NB4 (cell line): ENCODE measurements around the gene TFCP2L1.

Experiments used
- DNase-seq: peaks from one replicate; pipeline ENCODE4 v3.0.0; 2010; ENCODE audit warnings: low read depth
- H3K4me3 ChIP-seq: one replicate; pipeline ENCODE4 v1.5.1; 2011; ENCODE audit warnings: mild to moderate bottlenecking, low read depth, low read length, moderate library complexity
- MYC ChIP-seq: IDR thresholded peaks from 2 replicates; pipeline ENCODE4 v1.6.1; 2011; ENCODE audit warnings: low read depth, low read length
- POLR2A ChIP-seq: IDR thresholded peaks from 2 replicates; pipeline ENCODE4 v1.6.1; 2011; ENCODE audit warnings: mild to moderate bottlenecking; ENCODE audit not compliant: insufficient read length; ENCODE audit errors: extremely low read depth
- TF ChIP-seq, protein P1 (sequence below): IDR thresholded peaks from one replicate; pipeline ENCODE4 v1.5.1; 2012; ENCODE audit warnings: low read depth, low read length
- TF ChIP-seq, protein P2 (sequence below): IDR thresholded peaks from 2 replicates; pipeline ENCODE4 v1.6.1; 2011; ENCODE audit warnings: low read depth, low read length

The TFCP2L1 gene

DNA sequence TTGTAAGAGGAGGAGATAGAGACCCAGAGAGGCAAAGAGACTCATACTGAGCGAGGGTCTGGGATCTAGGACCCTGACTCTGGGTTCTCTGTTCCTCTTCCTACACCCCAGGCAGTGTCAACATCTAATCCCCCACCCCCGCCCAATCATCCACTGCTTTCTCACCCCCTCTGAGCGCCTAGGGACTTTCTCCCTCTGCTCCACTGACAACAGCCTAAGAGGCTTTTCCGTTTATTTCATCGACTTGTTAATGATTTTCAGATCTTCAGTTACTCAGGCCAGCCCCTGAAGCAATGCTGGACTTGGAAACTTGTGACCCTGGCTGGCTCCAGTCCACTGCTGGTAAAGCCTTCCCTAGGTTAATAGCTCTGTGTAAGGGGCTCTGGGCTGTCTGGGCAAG lies 65.1 kb downstream of the TFCP2L1 start:
- H3K4me3 ChIP-seq = no peak overlapping the region
- TF ChIP-seq MYC (no peak), POLR2A (no peak)
- TF ChIP-seq, protein P1, sequence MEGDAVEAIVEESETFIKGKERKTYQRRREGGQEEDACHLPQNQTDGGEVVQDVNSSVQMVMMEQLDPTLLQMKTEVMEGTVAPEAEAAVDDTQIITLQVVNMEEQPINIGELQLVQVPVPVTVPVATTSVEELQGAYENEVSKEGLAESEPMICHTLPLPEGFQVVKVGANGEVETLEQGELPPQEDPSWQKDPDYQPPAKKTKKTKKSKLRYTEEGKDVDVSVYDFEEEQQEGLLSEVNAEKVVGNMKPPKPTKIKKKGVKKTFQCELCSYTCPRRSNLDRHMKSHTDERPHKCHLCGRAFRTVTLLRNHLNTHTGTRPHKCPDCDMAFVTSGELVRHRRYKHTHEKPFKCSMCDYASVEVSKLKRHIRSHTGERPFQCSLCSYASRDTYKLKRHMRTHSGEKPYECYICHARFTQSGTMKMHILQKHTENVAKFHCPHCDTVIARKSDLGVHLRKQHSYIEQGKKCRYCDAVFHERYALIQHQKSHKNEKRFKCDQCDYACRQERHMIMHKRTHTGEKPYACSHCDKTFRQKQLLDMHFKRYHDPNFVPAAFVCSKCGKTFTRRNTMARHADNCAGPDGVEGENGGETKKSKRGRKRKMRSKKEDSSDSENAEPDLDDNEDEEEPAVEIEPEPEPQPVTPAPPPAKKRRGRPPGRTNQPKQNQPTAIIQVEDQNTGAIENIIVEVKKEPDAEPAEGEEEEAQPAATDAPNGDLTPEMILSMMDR = no peak
- TF ChIP-seq, protein P2, sequence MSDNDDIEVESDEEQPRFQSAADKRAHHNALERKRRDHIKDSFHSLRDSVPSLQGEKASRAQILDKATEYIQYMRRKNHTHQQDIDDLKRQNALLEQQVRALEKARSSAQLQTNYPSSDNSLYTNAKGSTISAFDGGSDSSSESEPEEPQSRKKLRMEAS = no peak
- DNase-seq = no peak

DNA sequence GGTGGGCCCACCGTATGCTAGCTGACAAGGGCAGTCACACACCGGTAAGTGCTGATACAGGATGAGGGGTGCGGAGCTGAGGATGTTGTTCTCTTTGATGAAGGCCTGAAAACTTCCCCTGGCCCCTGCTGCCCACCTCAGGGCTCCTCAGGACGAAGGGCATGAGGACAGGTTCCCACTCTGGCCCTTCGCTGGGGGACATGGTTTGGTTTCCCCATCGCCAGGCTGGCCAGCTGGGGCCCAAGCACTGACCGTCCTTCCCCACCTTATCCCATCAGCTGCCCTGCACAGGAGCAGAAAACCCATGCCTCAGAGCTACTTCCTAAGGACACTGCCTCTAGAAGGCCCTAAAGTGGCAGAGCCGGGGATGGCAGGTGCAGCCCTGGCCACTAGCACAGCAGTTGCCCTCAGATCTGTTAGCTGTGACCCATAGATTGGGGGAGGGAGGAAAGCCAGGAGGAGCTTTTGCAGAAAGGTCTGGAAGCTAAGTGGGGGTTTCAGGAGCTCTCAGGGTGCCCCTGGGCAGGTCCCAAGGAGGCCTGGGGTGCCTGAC lies 66.5 kb downstream of the TFCP2L1 start:
- H3K4me3 ChIP-seq = no peak overlapping the region
- no peak for DNase-seq
- TF ChIP-seq, protein P2 = no peak
- TF ChIP-seq, protein P1 = no peak
- TF ChIP-seq POLR2A (no peak), MYC (no peak)

DNA sequence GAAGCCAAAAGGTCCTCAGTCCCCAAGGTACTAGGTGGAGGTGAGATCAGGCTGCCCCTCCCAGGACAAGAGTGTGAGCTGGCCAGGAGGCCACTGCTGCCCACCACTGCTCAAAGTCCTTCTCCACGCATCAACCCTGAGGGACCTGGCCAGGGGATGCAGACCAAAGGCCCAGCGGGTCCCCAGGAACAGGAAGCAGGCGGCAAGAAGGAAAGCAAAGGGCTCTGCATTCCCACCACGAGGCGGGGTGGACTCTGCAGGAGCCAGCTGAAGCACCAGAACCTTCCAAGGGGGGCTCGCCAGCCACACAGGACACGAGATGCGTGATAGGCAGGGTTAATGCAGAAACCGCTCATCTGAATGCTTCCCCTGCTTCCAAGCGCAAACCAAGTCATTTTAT lies 67.4 kb downstream of the TFCP2L1 start:
- TF ChIP-seq, protein P2 = no peak
- TF ChIP-seq MYC (no peak), POLR2A (no peak)
- TF ChIP-seq, protein P1 = no peak
- no peak overlapping the region for H3K4me3 ChIP-seq
- DNase-seq = no peak

DNA sequence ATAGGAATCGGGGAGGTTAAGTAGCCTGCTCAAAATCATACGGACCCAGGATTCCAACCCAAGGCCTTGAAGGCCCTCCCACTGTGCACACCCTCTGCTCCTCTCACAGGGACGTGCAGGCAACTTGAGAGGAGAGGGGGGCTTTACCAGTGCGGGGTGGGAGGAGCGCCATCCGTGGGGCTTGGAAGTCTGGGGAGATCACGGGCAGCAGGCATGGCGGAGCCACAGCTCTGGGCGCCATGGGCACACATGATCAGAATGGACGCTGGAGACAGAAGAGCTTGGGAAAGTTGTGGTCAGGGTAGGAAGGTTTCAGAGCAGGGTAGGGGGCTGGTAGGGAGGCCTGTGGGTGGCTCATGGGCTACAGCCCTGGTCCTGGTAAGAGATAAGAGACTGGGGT lies 70.7 kb downstream of the TFCP2L1 start:
- no peak for DNase-seq
- no peak overlapping the region for H3K4me3 ChIP-seq
- TF ChIP-seq MYC (no peak), POLR2A (no peak)
- TF ChIP-seq, protein P2 = no peak
- TF ChIP-seq, protein P1 = no peak

DNA sequence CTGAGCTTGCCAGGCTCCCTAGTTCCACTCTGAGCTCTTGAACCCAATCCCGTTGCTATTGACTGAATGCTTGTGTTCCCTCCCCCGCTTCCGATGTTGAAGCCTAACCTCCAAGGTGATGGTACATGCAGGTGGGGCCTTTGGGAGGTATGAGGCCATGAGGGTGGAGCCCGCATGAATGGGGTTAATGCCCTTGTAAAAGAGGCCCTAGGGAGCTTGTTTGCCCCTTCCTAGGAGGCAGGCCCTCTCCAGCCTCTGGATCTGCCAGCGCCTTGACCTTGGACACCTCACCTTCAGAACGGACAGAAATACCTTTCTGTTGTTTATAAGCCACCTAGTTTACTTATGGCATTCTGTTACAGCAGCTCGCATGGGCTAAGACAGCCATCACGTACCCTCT lies 71.6 kb downstream of the TFCP2L1 start:
- no peak overlapping the region for H3K4me3 ChIP-seq
- no peak for DNase-seq
- TF ChIP-seq, protein P1 = no peak
- TF ChIP-seq, protein P2 = no peak
- TF ChIP-seq POLR2A (no peak), MYC (no peak)

DNA sequence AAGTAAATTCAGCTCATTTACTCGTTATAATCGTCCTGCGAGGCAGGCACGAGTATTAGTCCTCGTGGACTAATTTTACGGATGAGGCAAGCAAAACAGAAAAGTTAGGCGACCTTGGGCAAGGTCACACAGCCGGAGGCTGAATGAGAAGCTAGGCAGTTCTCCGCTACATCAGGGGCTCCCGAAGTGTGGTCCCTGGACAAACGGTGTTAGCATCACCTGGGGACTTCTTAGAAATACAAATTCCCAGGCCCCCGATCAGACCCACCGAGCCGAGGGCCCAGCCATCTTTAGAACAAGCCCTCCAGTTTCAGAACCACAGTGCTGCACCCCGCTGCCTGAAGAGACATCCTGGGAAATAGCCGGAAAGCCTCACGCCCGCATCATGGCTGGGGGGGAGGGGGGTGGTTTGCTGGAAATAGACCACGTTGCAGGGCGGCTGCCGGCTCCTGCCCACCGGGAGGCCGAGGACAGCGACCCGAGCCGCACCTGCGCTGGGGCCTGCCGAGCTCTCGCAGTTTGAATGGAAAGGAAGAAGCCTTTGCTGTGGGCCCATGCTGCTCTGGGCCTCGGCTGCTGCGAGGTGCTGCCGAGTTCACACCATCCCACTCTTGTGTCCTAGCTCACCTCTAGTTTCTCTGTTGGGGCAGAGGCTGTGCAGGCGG lies 72.2 kb downstream of the TFCP2L1 start:
- no peak overlapping the region for H3K4me3 ChIP-seq
- no peak for TF ChIP-seq POLR2A
- TF ChIP-seq, protein P2 = no peak
- TF ChIP-seq, protein P1 = no peak
- no peak for TF ChIP-seq MYC
- DNase-seq = no peak
